GM12878 (cell line): ENCODE measurements around the gene CTDNEP1.

Experiments
- CTCF ChIP-seq, 3 experiments: IDR thresholded peaks in 2 of 3; conservative IDR thresholded peaks in 1 of 3; 2 replicates each; pipeline ENCODE4 v1.5.1; 2011; ENCODE audit warnings: low read depth in 3 of 3, low read length in 3 of 3, mild to moderate bottlenecking in 3 of 3, control low read depth in 2 of 3, moderate library complexity in 2 of 3, inconsistent platforms in 1 of 3, mixed read lengths in 1 of 3; ENCODE audit not compliant: control insufficient read depth in 2 of 3, insufficient read depth in 1 of 3; ENCODE audit errors: extremely low read depth in 1 of 3
- HCFC1 ChIP-seq: fragments of 150-350 bp; IDR thresholded peaks from 2 replicates; pipeline ENCODE4 v1.6.1; 2014; ENCODE audit warnings: low read length
- JUNB ChIP-seq: IDR thresholded peaks from 2 replicates; pipeline ENCODE4 v1.6.1; 2016; ENCODE audit warnings: antibody characterized with exemption, mild to moderate bottlenecking
- JUND ChIP-seq: IDR thresholded peaks from 2 replicates; pipeline ENCODE4 v1.6.1; 2012; ENCODE audit warnings: low read depth, mild to moderate bottlenecking, low read length, improper control_type of control experiment, moderate library complexity
- MTA2 ChIP-seq: fragments of 450-650 bp; IDR thresholded peaks from 2 replicates; pipeline ENCODE4 v1.6.1; 2016; ENCODE audit warnings: low read depth, mild to moderate bottlenecking, moderate library complexity
- POLR2A ChIP-seq: IDR thresholded peaks from 2 replicates; pipeline ENCODE4 v1.6.1; 2011; ENCODE audit warnings: low read depth, mild to moderate bottlenecking, low read length
- RAD21 ChIP-seq: IDR thresholded peaks from 2 replicates; pipeline ENCODE4 v1.6.1; 2011; ENCODE audit warnings: mild to moderate bottlenecking, low read depth, low read length, moderate library complexity; ENCODE audit not compliant: insufficient read depth
- RELA ChIP-seq: fragments of 450-650 bp; IDR thresholded peaks from 2 replicates; pipeline ENCODE4 v1.8.0; 2014; ENCODE audit warnings: borderline replicate concordance; ENCODE audit not compliant: partially characterized antibody
- SPI1 ChIP-seq: IDR thresholded peaks from 2 replicates; pipeline ENCODE4 v1.6.1; 2011; ENCODE audit warnings: low read depth, mild to moderate bottlenecking, low read length, moderate library complexity, borderline replicate concordance; ENCODE audit not compliant: insufficient read depth
- TAF1 ChIP-seq: IDR thresholded peaks from 2 replicates; pipeline ENCODE4 v1.6.1; 2011; ENCODE audit warnings: mild to moderate bottlenecking, low read depth, low read length, borderline replicate concordance

GRCh38 chr17:7249214-7249613 is 2.3 kb downstream of the CTDNEP1 start:
- TF ChIP-seq RELA (no peak), SPI1 (no peak), MTA2 (no peak), CTCF (IDR thresholded peaks at IDR 0.05 in 2 of 3, conservative IDR thresholded peaks at IDR 0.05 in 1 of 3; ENCODE audit: control insufficient read depth in 2 of 3, extremely low read depth in 1 of 3, insufficient read depth in 1 of 3, low read depth in 3 of 3, low read length in 3 of 3) (no peak), POLR2A (no peak), JUNB (no peak), HCFC1 (no peak), TAF1 (no peak), RAD21 (no peak), JUND (no peak)
